ENCODE measurements around the gene SYP. TPM values are rescaled to one million over a fixed set of nuclear protein-coding genes. Genes with fewer than 3 reads are reported as not detected.
A peak's percentile ranks its signal among the peaks of the same experiment; 100 is the strongest.
"Not testable (repeated sequence)": the region's sequence is repeated elsewhere in the genome, so short reads cannot be mapped to it uniquely, and the experiment has no call there.

Gene SYP
- total RNA-seq, 1 donor from 2014 or later = 1.5 TPM

DNA sequence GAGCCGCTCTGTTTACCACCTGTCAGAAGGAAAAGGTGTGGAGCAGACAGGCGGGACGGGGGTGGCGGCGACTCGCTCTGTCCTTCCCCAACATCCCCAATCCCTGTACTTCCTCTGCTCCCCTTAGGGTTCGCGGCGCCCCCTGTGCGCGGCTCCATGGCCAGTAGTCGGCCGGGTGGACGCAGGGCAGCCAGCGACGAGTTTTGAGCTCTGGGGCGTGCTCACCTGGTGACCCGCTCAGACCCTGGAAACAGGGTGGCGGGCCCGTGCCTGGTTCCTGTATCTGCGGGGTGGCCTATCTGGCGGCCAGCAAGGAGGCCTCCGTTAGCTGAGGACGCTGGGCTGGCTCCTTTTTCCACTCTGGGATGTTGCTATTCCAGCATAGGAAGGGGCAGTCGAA is 42.8 kb downstream of the SYP start:
- no peak for DNase-seq (ENCODE audit: low spot score)
- Mint-ChIP-seq H3K9me3 (ENCODE audit: low read depth) (peaks cover 3% of the 10 kb centered on the region), H3K36me3 (ENCODE audit: low read depth) (no peaks in the 10 kb centered on the region), H3K27ac (ENCODE audit: unreplicated experiment) (no peak overlapping the region), H3K4me1 (ENCODE audit: low read depth) (peaks cover 9% of the 10 kb centered on the region), H3K4me3 (ENCODE audit: unreplicated experiment) (no peak overlapping the region), H3K27me3 (ENCODE audit: low read depth) (no peaks in the 10 kb centered on the region)
- TF ChIP-seq, protein P1, sequence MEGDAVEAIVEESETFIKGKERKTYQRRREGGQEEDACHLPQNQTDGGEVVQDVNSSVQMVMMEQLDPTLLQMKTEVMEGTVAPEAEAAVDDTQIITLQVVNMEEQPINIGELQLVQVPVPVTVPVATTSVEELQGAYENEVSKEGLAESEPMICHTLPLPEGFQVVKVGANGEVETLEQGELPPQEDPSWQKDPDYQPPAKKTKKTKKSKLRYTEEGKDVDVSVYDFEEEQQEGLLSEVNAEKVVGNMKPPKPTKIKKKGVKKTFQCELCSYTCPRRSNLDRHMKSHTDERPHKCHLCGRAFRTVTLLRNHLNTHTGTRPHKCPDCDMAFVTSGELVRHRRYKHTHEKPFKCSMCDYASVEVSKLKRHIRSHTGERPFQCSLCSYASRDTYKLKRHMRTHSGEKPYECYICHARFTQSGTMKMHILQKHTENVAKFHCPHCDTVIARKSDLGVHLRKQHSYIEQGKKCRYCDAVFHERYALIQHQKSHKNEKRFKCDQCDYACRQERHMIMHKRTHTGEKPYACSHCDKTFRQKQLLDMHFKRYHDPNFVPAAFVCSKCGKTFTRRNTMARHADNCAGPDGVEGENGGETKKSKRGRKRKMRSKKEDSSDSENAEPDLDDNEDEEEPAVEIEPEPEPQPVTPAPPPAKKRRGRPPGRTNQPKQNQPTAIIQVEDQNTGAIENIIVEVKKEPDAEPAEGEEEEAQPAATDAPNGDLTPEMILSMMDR (IDR thresholded peaks at IDR 0.05) = no peak

DNA sequence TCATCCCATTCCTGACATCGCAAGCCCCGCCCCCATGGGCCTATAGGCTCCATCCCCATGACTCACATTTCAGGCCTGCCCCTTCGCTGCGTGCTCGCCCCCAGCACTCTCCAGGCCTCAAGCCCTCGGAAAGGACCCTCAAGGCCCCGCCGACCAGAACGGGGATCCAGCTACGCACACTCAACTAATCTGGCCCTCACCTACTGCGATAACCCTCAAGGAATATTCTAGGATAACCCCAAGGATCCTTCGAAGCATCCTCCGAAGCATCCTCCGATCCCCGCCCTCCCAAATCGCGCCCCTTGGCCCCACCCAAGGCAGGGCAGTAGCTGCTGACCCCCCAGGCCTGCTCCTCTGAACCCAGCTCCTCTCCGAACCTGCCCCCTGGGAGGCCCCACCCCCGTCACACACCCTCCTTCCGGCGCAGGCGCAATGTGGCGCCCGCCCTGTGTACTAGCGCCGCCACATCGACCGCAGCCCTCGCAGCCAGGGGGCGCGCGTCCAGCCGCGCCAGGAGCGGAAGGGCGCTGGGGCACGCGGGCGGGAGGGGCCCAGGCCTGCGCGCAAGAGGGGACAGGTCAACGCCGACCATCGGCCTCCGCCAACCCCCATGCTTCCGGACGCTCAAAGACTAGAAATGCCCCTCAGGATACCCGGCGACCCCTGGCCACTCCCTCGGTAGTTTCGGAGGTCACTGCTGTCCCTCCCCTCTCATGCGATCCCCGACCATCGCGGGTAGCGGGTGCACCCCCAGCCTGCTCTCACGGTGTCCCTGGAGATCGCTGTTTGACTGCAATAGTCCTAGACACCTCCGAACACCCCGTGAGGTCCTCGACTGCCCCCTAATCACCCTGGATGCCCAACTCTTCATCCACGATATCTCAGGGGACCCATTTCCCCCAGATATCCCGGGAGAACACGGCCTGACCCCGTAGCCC is 43.8 kb downstream of the SYP start:
- Mint-ChIP-seq H3K4me3 (ENCODE audit: unreplicated experiment) (peak overlapping the region; percentile 80), H3K36me3 (ENCODE audit: low read depth) (no peaks in the 10 kb centered on the region), H3K9me3 (ENCODE audit: low read depth) (peaks cover 5% of the 10 kb centered on the region), H3K27ac (ENCODE audit: unreplicated experiment) (peak overlapping the region; percentile 98), H3K27me3 (ENCODE audit: low read depth) (no peaks in the 10 kb centered on the region), H3K4me1 (ENCODE audit: low read depth) (peaks cover 9% of the 10 kb centered on the region)
- TF ChIP-seq, protein P1 (IDR thresholded peaks at IDR 0.05) = peak; percentile 85
- no peak for DNase-seq (ENCODE audit: low spot score)

DNA sequence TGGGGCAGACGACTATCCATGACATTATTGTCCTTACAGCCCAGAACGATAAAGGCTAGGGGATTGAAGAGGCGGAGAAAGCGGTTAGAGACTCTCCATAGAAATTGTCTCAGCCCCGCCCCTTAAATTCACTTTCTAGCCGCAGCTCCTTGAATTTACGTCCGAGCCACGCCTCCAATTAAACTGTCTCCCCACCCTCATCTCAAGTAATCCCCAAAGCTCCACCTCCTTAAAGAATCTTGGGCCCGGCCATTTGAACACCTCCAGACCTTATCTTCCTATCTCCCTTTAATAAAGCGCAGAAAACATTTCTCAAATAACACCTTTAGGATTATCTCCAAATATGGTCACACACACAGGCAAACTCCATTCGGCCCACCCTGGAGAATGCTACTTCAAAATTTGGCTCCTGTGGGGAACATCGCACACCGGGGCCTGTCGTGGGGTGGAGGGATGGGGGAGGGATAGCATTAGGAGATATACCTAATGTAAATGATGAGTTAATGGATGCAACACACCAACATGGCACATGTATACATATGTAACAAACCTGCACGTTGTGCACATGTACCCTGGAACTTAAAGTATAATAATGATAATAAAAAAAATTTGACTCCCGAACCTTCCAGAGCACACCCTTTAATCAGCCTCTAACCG is 44.6 kb downstream of the SYP start:
- no peaks in the 10 kb centered on the region for H3K36me3 Mint-ChIP-seq (ENCODE audit: low read depth)
- H3K27me3 Mint-ChIP-seq (ENCODE audit: low read depth) = no peaks in the 10 kb centered on the region
- DNase-seq (ENCODE audit: low spot score) = no peak
- peaks cover 5% of the 10 kb centered on the region for H3K9me3 Mint-ChIP-seq (ENCODE audit: low read depth)
- peak overlapping the region; percentile 80 for H3K4me3 Mint-ChIP-seq (ENCODE audit: unreplicated experiment)
- H3K4me1 Mint-ChIP-seq (ENCODE audit: low read depth) = peaks cover 9% of the 10 kb centered on the region
- peak overlapping the region; percentile 66 for H3K27ac Mint-ChIP-seq (ENCODE audit: unreplicated experiment)
- TF ChIP-seq, protein P1 (IDR thresholded peaks at IDR 0.05) = no peak

DNA sequence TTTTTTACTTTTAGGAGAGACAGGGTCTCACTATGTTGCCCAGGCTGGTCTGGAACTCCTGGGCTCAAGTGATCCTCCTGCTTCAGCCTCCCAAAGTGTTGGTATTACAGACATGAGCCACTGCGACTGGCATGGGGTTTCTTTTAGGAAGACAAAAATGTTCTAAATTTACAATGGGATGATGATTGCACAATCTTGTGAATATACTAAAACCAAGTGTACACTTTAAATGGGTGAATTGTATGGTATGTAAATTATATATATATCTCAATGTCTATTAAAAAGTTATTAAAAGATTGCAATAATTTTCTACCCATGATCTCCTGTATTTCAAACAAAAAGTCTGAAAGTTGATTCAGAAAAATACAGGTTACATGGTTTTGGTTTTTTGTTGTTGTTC is 46.5 kb downstream of the SYP start:
- Mint-ChIP-seq H3K27me3 (ENCODE audit: low read depth) (no peaks in the 10 kb centered on the region), H3K27ac (ENCODE audit: unreplicated experiment) (no peak overlapping the region), H3K9me3 (ENCODE audit: low read depth) (peaks cover 5% of the 10 kb centered on the region), H3K4me1 (ENCODE audit: low read depth) (peaks cover 9% of the 10 kb centered on the region), H3K36me3 (ENCODE audit: low read depth) (no peaks in the 10 kb centered on the region), H3K4me3 (ENCODE audit: unreplicated experiment) (no peak overlapping the region)
- TF ChIP-seq, protein P1 (IDR thresholded peaks at IDR 0.05) = no peak
- DNase-seq (ENCODE audit: low spot score) = no peak

DNA sequence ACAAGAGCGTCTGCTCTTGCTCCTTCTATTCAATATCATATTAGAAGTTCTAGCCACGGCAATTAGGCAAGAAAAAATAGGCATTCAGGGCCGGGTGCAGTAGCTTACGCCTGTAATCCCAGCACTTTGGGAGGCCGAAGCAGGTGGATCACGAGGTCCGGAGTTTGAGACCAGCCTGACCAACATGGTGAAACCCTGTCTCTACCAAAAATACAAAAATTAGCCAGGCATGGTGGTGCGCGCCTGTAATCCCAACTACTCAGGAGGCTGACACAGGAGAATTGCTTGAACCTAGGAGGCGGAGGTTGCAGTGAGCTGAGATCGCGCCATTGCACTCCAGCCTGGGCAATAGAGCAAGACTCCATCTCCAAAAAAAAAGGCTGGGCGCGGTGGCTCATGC is 50.7 kb downstream of the SYP start:
- H3K27me3 Mint-ChIP-seq (ENCODE audit: low read depth); H3K4me3 Mint-ChIP-seq (ENCODE audit: unreplicated experiment); H3K36me3 Mint-ChIP-seq (ENCODE audit: low read depth); H3K27ac Mint-ChIP-seq (ENCODE audit: unreplicated experiment); DNase-seq (ENCODE audit: low spot score); H3K4me1 Mint-ChIP-seq (ENCODE audit: low read depth): not testable (repeated sequence)
- H3K9me3 Mint-ChIP-seq (ENCODE audit: low read depth) = peaks cover 18% of the 10 kb centered on the region

DNA sequence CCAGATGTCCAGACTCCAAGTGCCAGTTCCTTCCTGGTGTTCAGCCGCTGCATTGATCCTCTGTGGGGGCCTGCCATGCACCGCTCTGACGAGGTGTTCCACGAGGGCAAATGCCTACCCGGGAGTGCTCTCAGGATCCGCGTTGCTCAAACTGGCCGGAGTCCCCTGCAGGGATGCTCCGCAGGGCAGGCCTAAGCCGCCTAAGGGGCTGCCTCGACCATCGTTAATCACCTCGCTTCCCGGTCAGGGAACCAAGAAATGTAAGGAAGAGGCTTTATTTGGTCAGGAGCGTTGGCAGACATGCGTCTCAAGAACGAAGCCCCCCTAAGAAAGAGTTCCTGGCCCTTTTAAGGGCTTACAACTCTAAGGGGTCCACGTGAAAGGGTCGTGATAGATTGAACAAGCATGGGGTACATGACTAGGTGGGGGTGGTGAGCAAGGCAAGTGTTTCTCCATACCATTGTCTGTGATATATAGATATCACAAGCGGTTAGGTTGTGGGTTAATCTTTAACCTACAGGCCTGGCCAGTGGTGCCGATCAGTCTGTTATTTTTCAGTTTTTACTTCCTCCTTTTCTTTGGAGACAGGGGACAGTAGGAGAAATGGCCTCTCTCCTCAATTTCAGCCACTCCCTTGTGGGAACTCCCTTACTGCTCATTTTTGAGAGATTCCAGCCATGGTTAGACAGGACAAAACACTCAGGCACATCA is 51.4 kb downstream of the SYP start:
- H3K36me3 Mint-ChIP-seq (ENCODE audit: low read depth); DNase-seq (ENCODE audit: low spot score); H3K4me1 Mint-ChIP-seq (ENCODE audit: low read depth); H3K27me3 Mint-ChIP-seq (ENCODE audit: low read depth); H3K27ac Mint-ChIP-seq (ENCODE audit: unreplicated experiment); H3K4me3 Mint-ChIP-seq (ENCODE audit: unreplicated experiment): not testable (repeated sequence)
- H3K9me3 Mint-ChIP-seq (ENCODE audit: low read depth) = peaks cover 18% of the 10 kb centered on the region
